Caco-2 (cell line): ENCODE data around the gene CD151. TPM values are rescaled to one million over a fixed set of nuclear protein-coding genes. Genes with fewer than 3 reads are reported as not detected.

Experiments used
- BruUV-seq: library from RNA; stranded (reverse); fragments of 400-500 nt; replicated peaks from 2 replicates; lab custom pipeline; 2021; lab: Mats Ljungman, UMichigan
- CTCF ChIA-PET: fragments of 300-600 bp; sonication (Branson Sonifier 250); formaldehyde crosslinking; loops from one replicate; lab custom pipeline; 2022; ENCODE audit warnings: antibody characterized with exemption; lab: Charles Lee
- POLR2A ChIA-PET: fragments of 300-600 bp; sonication (Branson Sonifier 250); formaldehyde crosslinking; loops from one replicate; lab custom pipeline; 2022; ENCODE audit warnings: antibody characterized with exemption; lab: Charles Lee
- DNase-seq, 2 experiments: peaks; one replicate each; pipeline versions ENCODE4 v3.0.0 to v3.0.0-alpha.2; 2020 to 2022
- H3K27me3 ChIP-seq: replicated peaks from 2 replicates; pipeline ENCODE4 v1.6.0; 2011; ENCODE audit warnings: low read length; ENCODE audit not compliant: control insufficient read depth, insufficient read depth
- H3K36me3 ChIP-seq: 2 replicates; pipeline ENCODE4 v1.5.1; 2011; ENCODE audit warnings: low read length; ENCODE audit not compliant: control insufficient read depth, insufficient read depth
- H3K4me1 ChIP-seq: fragments of 250-450 bp; sonication (Bioruptor Pico); 2 replicates; pipeline ENCODE4 v1.5.1; 2020; ENCODE audit warnings: mild to moderate bottlenecking
- H3K4me3 ChIP-seq: 2 replicates; pipeline ENCODE4 v1.5.1; 2011; ENCODE audit warnings: low read depth, mild to moderate bottlenecking, control low read depth, low read length
- H3K9me3 ChIP-seq: fragments of 250-450 bp; sonication (Bioruptor Pico); 2 replicates; pipeline ENCODE4 v1.5.1; 2020; ENCODE audit warnings: mild to moderate bottlenecking, moderate library complexity
- H3K27ac Mint-ChIP-seq: one replicate; pipeline ENCODE4 v1.8.0; 2022; ENCODE audit warnings: mixed read lengths; ENCODE audit not compliant: unreplicated experiment
- H3K27me3 Mint-ChIP-seq: one replicate; pipeline ENCODE4 v1.8.0; 2022; ENCODE audit warnings: mixed read lengths; ENCODE audit not compliant: insufficient read depth, unreplicated experiment
- H3K36me3 Mint-ChIP-seq: one replicate; pipeline ENCODE4 v1.8.0; 2022; ENCODE audit warnings: mild to moderate bottlenecking, mixed read lengths; ENCODE audit not compliant: insufficient read depth, unreplicated experiment
- H3K4me1 Mint-ChIP-seq: one replicate; pipeline ENCODE4 v1.8.0; 2022; ENCODE audit warnings: low read depth, mixed read lengths; ENCODE audit not compliant: unreplicated experiment
- H3K4me3 Mint-ChIP-seq: one replicate; pipeline ENCODE4 v1.8.0; 2022; ENCODE audit warnings: mild to moderate bottlenecking, moderate library complexity, mixed read lengths; ENCODE audit not compliant: unreplicated experiment
- H3K9me3 Mint-ChIP-seq: one replicate; pipeline ENCODE4 v1.8.0; 2022; ENCODE audit warnings: mixed read lengths; ENCODE audit not compliant: unreplicated experiment
- CTCF ChIP-seq, 2 experiments: fragments of 200-600 bp in 1 of 2; IDR thresholded peaks; 1 replicate in 1 of 2; 2 replicates in 1 of 2; pipeline versions ENCODE4 v1.5.1 to v1.8.0; 2011 to 2022; ENCODE audit warnings: antibody characterized with exemption in 1 of 2, control low read depth in 1 of 2, inconsistent platforms in 1 of 2, low read depth in 1 of 2, low read length in 1 of 2, mild to moderate bottlenecking in 1 of 2, moderate library complexity in 1 of 2; ENCODE audit not compliant: insufficient read depth in 1 of 2, severe bottlenecking in 1 of 2, unreplicated experiment in 1 of 2
- intact Hi-C: fragments of 100-400 bp; cut with micrococcal nuclease; formaldehyde crosslinking; loops from one replicate; pipeline ENCODE4 v1.10.0; 2022; ENCODE audit not compliant: unreplicated experiment
- total RNA-seq: library from RNA; stranded (reverse); gene quantifications from 2 replicates; pipeline ENCODE4 v1.2.3, GENCODE V29; 2022

CD151 gene
- total RNA-seq, 1 experiment from 2014 or later = 268 TPM

- no peak overlapping the region for H3K27ac Mint-ChIP-seq
- CTCF ChIA-PET = interaction anchor here (0.9 to 2.0 kb wide), 3 partner anchors 10 to 13 kb away, joined by 3 to 6 read pairs (median 3); no protein-coding TSS in a partner anchor
- no TSS peak for BruUV-seq
- no peaks in the 10 kb centered on the region for H3K9me3 ChIP-seq
- intact Hi-C loops = no loop called here
- peak overlapping the region; percentile 86 for H3K4me3 Mint-ChIP-seq
- peaks cover 9% of the 10 kb centered on the region for H3K4me1 ChIP-seq
- no peak for TF ChIP-seq CTCF (IDR thresholded peaks at IDR 0.05; ENCODE audit: insufficient read depth in 1 of 2, low read depth in 1 of 2, low read length in 1 of 2, severe bottlenecking in 1 of 2, unreplicated experiment in 1 of 2)
- H3K4me3 ChIP-seq = no peak overlapping the region
- H3K27me3 Mint-ChIP-seq = no peaks in the 10 kb centered on the region
- H3K36me3 Mint-ChIP-seq = peaks cover 17% of the 10 kb centered on the region
- H3K9me3 Mint-ChIP-seq = no peaks in the 10 kb centered on the region
- no peak for DNase-seq
- H3K27me3 ChIP-seq = no peaks in the 10 kb centered on the region
- POLR2A ChIA-PET = interaction anchor here (1.0 kb wide), 1 partner anchor 23 kb away, joined by 7 read pairs; the partner anchor contains the start of gene PNPLA2
- H3K4me1 Mint-ChIP-seq = no peaks in the 10 kb centered on the region
- no peaks in the 10 kb centered on the region for H3K36me3 ChIP-seq
Observed at GRCh38 chr11:795634-796564, 36.9 kb upstream of the CD151 start.

GRCh38 chr11:796565-797295, 36.0 kb upstream of the CD151 start:
- H3K9me3 ChIP-seq = no peaks in the 10 kb centered on the region
- Mint-ChIP-seq H3K9me3 (no peaks in the 10 kb centered on the region), H3K4me3 (peak overlapping the region; percentile 86), H3K27ac (peak overlapping the region; percentile 69), H3K36me3 (peaks cover 20% of the 10 kb centered on the region), H3K4me1 (no peaks in the 10 kb centered on the region), H3K27me3 (no peaks in the 10 kb centered on the region)
- H3K27me3 ChIP-seq = no peaks in the 10 kb centered on the region
- ChIA-PET CTCF (interaction anchor here (0.7 to 2.0 kb wide), 4 partner anchors 11 to 49 kb away, joined by 3 to 6 read pairs (median 3); no protein-coding TSS in a partner anchor), POLR2A (interaction anchor here (1.0 to 1.4 kb wide), 2 partner anchors 13 to 22 kb away, joined by 4 to 7 read pairs; partner anchors contain the start of genes PNPLA2 and RPLP2)
- no TSS peak for BruUV-seq
- TF ChIP-seq CTCF (IDR thresholded peaks at IDR 0.05; ENCODE audit: insufficient read depth in 1 of 2, low read depth in 1 of 2, low read length in 1 of 2, severe bottlenecking in 1 of 2, unreplicated experiment in 1 of 2) = no peak
- no peaks in the 10 kb centered on the region for H3K36me3 ChIP-seq
- intact Hi-C loops = no loop called here
- peak overlapping the region; percentile 91 for H3K4me3 ChIP-seq
- H3K4me1 ChIP-seq = peaks cover 9% of the 10 kb centered on the region
- no peak for DNase-seq
